NCI-H345 treated with DMSO at 0.1 percent for 48 hours (cell line): ENCODE measurements around the gene ABTB2.
"Not testable (repeated sequence)": the region's sequence is repeated elsewhere in the genome, so short reads cannot be mapped to it uniquely, and the experiment has no call there.

ENCODE experiments used
- DNase-seq: peaks from one replicate; lab custom pipeline; 2025; ENCODE audit not compliant: unreplicated experiment; lab: John Stamatoyannopoulos, UW

The ABTB2 gene

GRCh38 chr11:34266090-34266912, 91.5 kb downstream of the ABTB2 start:
- no peak for DNase-seq

- no peak for DNase-seq
Measured at GRCh38 chr11:34264303-34265110, 93.3 kb downstream of the ABTB2 start.

DNA sequence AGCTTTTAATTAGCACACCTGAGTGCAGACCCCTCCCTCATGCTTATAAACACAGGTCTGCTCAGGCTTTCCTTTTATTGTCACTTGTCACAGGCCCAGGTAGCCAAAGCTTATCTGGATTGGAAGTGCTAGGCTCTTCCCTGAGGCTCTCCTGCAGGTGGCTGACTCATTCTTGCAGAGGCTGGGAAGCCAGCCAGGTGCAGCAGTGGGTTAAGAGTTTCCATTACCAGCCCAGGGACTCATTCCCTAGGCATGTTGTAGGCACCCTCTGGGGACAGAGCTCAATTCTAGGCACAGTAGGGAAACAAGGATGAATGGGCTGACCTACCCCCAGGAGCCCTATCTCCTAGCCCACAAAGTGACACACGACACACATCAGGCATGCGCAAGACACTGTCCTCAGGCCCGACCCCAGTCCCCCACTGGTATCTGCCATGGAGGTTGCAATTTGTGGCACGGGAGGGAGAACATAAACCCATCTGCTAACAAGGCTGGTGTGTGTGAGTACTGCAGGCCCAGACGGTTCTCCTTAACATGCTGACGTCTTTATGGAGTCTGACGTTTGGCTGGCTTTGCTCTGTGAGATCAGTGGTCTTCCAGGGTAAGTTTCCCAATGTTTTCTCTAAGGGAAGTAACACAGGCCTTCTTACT, 94.2 kb downstream of the ABTB2 start:
- peak; percentile 69 for DNase-seq

DNA sequence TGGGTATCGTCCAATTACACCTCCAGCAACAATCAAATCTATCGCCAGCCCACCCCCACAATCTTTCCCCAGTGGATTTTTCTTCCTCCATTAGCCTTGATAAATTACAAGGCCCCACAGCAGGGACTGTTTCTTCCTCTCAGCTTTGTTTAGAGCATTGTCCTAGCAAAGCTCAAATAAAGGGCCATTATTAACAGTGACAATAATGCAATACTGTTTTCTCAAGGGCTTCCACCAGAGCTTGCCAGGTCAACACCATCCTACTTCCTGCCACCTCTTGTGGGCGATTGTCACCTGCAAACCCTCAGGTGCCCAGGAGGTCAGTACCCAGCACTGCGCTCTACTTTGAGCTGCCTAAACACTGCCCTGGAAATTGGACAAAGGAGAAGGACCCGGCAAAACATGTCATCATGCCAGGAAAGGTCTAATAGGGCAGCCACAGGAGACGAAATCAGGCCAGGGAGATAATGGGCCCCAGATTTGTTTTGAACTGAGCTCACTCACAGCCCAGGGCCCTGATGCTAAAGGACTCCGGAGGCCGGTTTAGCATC, 95.2 kb downstream of the ABTB2 start:
- DNase-seq, result no peak

DNA sequence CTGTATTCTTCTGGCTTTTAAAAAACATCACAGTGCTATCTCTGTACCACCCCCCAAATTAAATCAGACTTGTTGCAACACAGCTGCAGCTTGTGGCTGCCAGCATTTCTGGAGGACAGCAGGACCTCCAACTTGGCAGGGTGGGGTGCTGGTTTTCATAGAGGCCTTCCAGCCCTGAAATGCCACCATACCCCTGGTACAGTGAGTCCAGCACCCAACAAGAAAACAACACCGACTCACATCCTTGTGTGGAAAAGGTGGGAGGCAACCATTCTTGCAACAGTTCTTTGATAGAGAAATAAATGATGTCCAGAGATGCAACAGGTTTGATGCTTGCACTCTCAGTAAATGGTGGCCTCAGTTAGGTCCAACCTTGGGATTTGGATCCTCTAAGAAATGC, 96.0 kb downstream of the ABTB2 start:
- no peak for DNase-seq

DNA sequence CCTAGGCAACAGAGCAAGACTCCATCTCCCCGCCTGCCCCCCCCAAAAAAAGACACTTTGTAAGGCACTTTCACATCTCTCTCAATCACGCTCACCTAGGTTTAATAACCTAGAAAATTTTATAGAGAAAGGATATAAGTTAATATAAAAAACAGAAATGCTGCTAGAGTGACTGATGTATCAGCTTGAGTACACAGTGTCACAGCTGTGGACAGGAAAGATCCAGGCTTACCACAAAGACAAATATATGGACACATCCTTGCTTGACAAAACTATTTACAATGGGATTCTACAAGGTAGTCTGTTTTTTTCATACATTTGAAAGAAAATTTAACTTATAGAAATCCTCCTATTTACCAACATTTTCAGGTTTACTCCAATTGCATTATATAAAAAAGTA, 96.7 kb downstream of the ABTB2 start:
- DNase-seq, result no peak

DNA sequence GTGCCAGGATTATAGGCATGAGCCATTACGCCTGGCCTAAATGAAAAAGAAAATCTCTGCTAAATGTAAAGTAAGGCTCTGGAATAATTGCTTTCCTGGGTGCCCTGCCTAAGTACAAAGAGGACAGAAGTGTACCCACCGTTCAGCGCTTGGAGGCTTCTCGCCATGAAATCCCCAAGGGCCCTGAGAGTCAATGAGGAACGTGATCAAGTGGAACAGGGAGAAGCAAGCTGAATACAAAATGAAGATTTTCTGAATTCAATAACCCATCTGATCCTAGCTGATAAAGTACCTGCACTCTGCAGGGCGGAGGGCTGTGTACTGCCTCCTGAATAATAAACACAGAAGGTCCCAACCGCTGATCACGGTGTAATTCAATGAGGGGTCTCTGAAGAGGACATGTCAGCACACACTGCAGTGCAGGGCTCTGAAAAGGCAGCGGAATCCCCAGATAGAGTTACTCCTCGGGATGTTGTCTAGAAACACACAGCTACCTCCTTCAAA, 97.7 kb downstream of the ABTB2 start:
- no peak for DNase-seq

DNA sequence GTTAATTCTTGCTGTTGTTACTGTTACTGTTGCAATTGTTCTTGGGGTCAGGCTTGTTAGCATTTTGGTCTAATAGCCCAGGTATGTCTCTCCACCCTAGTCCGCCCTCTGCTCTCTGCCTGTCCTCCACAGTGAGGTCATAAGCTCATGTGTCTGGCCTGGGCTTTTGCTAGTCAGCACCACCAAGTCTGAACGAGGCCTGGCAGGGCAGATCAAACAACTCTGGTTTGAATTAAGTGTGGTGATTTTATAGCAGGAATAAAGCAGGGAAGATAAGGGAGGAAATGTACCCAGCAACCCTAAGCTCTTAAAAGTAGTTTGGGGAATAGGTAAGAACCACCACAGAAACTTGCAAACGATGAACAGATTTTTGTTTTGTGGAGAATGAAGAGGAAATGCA, 98.7 kb downstream of the ABTB2 start:
- DNase-seq, result no peak

- DNase-seq, result no peak
Measured at GRCh38 chr11:34256626-34257025, 101.2 kb downstream of the ABTB2 start.

DNA sequence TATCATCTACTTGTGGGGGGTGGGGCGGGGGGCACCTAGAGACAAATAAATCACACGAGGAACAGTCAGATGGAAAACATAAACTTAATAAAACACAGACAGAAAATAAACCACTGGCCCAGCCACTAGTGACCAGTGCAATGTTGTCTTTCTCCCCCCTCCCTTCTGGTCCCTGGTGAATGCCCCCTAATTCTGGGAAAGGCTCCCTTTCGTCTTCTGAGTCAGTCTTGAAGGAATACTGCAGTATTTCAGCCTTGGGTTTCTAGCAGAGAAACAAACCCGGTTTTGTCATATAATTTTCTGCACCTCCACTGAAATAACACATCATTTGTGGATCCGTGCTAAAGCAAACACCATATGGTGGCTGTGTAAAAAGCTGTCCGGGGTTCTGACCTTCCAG, 101.7 kb downstream of the ABTB2 start:
- no peak for DNase-seq

DNA sequence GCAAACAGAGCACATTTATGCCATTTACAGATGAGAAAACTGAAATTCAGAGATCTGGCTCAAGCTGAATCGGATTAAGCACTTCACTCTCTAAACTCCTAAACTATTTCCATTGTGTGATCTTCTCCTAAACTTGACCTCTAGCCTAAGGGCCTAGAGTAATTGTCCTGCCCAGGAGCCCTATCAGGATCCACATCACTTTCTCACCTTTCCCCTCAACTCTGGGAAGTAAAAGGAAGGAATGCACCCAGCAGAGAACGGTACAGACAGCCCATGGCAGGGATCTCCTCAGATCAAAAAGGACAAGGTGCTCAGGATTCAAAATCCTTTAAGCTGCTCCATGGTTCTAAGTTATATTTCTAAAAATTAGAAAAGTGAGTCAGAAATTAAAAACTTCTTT, 102.7 kb downstream of the ABTB2 start:
- no peak for DNase-seq

- no peak for DNase-seq
Measured at GRCh38 chr11:34254011-34254410, 103.8 kb downstream of the ABTB2 start.

- DNase-seq, result no peak
Measured at GRCh38 chr11:34252651-34253050, 105.2 kb downstream of the ABTB2 start.

DNA sequence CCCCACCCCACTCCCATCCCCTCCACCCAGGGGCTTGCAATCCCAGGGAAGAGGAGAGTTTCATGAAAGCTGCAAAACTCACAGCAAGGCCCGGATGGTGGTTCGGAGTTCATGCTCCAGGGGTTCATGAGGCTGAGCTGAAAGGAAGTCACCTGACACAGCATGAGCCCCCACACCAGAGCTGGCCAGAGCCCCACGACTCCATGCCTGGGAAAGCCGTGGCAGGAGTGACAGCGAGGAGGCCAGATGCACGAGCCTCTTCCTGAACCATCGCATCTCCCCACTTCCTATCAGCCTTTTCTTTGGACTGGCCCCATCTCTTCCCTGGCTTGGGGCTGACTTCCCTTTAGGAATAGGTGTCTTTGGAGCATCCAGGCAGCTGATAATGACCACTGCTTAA, 105.8 kb downstream of the ABTB2 start:
- no peak for DNase-seq

DNA sequence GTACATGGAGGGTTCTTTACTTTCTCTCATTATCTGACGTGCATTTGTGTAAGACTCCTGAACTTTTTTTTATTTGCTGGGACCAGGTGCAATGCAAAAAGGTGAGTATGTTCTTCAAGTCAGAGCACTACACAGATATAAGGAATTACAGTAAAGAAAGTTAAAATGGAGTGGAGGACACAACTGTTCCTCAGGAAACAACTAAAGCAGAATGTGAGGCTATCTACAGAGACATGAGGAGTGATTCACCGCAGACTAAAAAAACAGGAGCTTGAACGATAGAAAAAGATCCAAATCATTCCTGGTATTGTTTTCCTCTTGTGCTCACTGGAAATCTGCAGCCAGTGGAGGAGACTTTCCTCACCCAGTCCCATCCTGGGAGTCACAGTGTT, 106.2 kb downstream of the ABTB2 start:
- DNase-seq, result no peak

- DNase-seq, result no peak
Measured at GRCh38 chr11:34250732-34251588, 106.8 kb downstream of the ABTB2 start.

DNA sequence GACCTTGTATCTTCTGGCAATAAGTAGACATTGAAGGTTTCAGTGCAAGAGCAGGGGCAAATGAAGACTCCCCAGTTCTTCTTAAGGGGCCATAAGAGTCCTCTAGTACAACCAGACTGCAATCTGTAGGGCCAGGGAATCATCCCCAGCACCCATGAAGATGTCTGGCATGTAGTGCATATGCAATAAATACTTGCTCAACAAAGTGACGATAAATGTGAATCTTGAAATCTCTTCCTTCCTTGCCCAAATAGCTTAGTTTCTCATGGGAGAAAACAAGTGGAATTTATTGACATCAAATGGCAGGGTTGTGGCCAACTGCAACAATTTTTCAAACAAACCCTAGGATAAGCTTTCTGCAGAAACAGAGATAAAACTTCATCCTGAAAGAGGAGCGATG, 107.6 kb downstream of the ABTB2 start:
- no peak for DNase-seq

- DNase-seq, result no peak
Measured at GRCh38 chr11:34249439-34249838, 108.4 kb downstream of the ABTB2 start.

DNA sequence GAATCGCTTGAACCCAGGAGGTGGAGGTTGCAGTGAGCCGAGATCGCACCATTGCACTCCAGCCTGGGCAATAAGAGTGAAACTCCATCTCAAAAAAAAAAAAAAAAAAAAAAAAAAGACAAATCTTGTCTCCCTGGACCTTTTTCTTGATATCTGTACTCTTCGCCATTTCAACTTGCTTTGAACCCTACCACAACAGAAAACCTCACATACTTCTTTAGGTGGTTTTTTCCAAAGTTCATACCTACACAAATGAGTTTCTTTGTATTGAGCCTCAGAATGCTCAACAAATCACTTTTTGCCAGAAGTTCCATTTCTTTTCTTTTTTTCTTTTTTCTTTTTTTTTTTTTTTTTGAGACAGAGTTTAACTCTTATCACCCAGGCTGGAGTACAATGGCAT, 111.3 kb downstream of the ABTB2 start:
- not testable (repeated sequence) for DNase-seq

DNA sequence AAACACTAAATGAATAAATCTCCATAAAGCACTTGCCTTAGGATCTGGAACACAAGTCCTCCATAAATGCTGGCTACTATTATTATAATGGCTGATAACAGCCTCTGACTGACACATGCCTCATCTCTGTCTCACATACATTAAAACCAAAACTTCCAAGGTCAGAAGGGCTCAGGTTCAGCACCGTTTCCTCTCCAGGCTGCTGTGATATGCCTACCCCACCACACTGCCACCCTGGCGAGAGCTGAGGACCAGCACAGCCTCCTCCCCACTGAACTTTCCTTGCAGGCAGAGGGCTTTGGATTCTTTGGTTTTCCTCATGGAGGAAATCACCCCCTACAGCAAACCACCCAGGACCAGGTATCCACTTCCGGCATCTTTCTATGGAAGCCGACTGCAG, 112.8 kb downstream of the ABTB2 start:
- no peak for DNase-seq
